GM21717 (cell line): ENCODE results near the gene ANLN.

Experiments used
- ATAC-seq: cut with Tn5 transposase; IDR thresholded peaks from one replicate; pipeline ENCODE4 v1.9.1; 2021; ENCODE audit warnings: mild to moderate bottlenecking, moderate library complexity; ENCODE audit not compliant: unreplicated experiment

The ANLN gene, protein sequence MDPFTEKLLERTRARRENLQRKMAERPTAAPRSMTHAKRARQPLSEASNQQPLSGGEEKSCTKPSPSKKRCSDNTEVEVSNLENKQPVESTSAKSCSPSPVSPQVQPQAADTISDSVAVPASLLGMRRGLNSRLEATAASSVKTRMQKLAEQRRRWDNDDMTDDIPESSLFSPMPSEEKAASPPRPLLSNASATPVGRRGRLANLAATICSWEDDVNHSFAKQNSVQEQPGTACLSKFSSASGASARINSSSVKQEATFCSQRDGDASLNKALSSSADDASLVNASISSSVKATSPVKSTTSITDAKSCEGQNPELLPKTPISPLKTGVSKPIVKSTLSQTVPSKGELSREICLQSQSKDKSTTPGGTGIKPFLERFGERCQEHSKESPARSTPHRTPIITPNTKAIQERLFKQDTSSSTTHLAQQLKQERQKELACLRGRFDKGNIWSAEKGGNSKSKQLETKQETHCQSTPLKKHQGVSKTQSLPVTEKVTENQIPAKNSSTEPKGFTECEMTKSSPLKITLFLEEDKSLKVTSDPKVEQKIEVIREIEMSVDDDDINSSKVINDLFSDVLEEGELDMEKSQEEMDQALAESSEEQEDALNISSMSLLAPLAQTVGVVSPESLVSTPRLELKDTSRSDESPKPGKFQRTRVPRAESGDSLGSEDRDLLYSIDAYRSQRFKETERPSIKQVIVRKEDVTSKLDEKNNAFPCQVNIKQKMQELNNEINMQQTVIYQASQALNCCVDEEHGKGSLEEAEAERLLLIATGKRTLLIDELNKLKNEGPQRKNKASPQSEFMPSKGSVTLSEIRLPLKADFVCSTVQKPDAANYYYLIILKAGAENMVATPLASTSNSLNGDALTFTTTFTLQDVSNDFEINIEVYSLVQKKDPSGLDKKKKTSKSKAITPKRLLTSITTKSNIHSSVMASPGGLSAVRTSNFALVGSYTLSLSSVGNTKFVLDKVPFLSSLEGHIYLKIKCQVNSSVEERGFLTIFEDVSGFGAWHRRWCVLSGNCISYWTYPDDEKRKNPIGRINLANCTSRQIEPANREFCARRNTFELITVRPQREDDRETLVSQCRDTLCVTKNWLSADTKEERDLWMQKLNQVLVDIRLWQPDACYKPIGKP

DNA sequence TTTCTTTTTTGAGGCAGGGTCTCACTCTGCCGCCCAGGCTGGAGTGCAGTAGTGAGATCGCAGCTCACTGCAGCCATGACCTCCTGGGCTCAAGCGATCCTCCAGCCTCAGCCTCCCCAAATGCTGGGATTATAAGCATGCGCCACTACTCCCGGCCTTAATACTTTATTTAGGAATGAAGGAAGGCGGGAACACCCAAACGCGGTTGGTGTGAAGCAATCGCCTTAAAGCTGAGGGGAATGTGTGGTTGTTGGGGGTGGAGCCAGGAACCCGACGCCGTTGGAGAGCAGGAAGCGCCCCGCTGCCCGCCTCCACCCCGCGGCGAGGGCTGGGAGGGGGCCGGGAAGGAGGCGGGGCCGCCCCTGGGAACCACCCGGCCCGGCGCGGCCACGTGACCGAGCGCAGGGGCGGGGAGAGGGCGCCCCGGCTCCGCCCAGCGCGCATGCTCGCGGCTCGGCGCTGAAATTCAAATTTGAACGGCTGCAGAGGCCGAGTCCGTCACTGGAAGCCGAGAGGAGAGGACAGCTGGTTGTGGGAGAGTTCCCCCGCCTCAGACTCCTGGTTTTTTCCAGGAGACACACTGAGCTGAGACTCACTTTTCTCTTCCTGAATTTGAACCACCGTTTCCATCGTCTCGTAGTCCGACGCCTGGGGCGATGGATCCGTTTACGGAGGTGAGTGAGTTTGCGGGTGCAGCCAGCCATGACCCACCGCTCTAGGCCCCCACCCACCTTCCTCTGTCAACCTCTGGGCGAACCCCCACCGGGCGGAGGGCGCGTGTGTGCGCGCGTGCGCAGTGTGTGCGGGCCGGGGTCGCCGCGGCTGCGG is at the start of gene ANLN:
TSS of gene ANLN (plus strand) at position 492 of the 828 bp plus-strand sequence. CDS start at position 657, 165 bp downstream.
- ATAC-seq, result peak; percentile 81

DNA sequence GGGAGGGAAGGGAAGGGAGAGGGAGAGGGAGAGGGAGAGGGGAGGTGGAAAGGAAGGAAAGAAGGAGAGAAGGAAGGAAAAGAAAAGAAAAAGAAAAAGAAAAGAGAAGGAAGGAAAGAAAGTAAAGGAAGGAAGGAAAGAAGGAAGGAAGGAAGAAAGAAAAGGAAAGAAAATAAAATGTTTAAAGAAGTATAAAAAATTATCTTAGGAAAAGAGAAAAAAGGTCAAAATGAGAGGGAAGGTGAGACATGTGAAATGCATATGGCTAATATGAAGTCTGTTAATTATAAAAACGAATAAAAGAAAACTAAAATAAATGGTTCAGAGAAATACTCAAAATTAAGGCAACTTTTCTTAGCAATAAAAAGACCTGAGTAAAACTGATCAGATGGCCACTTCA is 46.1 kb upstream of the ANLN start:
- no peak for ATAC-seq

DNA sequence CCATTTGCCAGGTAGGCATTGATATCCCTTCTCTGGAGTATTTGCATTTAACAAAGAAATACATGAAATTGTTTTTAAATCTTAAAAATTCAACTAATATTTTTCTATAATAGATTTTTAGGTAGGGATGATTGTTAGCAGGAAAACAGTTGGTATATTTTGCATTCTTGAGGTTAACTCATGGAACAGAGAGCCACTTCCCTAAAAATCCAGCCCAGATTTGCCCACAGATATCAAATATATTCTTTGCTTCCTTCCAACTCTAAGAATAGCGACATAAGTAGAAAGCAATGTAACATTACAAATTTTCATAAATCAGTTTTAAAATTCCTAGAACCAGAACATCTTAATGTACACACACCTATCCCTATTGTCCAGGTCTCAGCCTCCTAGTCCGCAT is 45.0 kb upstream of the ANLN start:
- ATAC-seq, result no peak

DNA sequence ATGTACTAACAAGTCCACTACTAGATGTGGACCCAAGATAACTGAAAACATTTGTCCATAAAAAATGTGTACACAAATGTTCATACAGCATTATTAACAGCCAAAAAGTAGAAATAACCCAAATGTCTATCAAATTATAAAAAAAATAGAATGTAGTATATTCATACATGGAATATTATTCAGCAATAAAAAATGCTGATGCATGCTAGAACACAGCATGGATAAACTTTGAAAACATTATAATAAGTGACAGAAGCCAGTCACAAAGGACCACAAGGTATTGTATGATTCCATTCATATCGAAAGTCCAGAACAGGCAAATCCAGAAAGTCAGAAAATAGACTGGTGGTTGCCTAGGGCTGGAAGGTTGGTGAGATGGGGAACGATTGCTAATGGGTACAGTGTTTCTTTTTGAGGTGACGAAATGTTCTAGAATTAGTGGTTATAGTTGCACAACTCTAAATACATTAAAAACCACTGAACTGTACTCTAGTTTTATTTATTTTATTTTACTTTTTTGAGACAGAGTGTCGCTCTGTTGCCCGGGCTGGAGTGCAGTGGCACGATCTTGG is 43.3 kb upstream of the ANLN start:
- ATAC-seq, result peak; percentile 50

DNA sequence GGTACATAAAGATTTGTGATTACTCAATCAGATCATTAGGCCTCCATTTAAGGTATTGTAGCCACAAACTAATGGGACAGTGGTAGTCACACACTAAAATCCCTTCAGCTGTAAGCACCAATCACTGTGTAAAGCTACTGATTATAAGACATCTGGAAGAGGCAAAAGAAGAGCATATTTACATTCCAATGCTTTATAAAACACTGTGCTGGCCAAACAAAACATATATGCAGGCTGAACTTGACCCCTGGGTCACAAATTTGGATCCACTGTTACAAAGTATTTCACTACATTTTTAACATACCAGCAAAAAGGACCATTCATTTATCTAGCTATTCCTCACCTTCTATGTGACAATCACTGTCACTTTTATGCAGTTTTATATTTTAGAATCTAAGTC is 41.4 kb upstream of the ANLN start:
- no peak for ATAC-seq

DNA sequence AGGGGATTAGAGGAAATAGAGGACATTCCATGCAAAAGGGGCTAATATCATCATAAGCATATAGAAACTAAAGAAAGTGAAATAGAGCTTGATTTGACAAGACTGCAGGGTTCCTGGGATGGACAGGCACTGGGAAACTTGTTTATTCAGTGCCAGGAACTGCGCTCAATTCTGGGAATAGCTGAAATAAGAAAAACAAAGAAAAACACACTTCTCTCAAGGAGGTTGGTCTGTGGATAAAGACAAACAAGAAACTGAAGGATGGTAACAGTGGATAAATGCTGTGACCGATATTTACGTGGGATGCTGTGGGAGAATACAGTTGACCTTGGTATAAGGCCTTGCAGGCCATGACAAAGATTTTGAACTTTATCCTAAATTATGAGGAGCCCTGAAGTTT is 40.9 kb upstream of the ANLN start:
- ATAC-seq, result no peak

DNA sequence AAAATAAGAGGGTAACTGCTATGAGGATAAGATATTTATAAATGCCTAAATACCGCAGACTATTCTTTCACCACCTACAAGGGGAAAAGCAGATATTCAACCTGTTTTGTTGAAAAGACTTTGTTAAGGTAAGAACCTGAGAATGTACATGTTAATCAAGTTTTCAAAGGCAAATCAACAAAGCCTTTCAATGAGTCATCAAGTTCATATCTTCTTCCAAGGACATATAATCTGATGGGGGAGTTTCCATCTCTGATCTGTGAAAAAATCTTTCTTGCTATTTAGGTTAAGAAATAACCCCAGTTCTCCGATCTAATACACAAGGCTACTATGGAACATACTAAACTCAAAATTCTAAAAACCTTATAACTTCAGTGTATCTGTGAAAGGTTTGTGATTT is 40.0 kb upstream of the ANLN start:
- no peak for ATAC-seq

DNA sequence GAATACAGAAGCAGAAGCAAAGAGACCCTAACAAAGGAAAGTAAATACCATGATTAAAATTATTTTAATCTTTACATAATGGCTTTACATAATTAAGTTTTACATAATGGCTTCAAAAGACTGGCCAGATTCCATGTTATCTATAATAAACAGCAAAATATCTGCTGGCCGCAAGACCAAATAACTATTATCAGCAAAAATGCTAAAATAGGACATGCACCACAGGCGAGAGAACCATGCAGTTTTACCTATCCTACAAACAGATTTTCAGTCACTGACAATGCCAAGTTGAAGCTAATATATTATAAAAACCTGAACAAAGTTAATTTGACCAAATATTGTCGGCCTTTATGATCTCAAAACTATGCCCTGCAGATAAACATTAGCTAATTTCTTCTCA is 34.2 kb upstream of the ANLN start:
- no peak for ATAC-seq

DNA sequence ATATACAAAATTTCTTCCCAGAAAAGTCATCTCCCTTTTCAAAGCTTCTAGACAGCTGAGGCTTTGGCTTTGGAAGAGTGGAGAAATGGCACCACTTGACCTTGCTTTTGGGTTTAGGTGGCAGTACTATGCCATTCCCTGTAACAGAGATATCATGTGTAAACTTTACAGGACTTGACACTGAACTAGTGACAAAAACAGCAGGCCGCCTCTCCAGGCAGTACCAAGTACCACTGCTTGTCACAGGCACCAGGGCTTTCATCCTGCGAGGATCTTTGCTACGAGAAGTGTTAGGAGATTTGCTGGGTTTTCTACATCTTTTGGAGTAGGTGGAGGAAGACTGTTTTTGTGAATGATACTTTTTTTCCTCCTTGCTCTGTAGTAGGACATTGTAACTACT is 32.6 kb upstream of the ANLN start:
- no peak for ATAC-seq

DNA sequence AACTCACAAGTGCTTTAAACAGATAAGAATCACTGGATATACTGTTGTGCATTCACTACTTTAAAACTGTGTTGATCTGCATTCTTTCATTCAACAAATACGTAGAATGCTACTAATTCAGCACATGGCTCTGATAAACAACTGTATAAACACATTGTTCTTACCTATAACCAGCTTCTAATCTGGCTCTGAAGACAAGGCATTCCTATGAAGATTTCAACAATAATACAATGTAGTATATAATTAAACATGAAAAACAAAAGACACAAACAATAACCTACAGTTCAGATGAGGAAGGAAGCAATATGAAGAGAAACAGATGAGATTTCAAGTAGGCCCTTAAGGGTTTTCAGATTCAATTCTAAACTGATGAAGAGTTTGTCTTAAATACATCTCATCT is 31.1 kb upstream of the ANLN start:
- no peak for ATAC-seq

DNA sequence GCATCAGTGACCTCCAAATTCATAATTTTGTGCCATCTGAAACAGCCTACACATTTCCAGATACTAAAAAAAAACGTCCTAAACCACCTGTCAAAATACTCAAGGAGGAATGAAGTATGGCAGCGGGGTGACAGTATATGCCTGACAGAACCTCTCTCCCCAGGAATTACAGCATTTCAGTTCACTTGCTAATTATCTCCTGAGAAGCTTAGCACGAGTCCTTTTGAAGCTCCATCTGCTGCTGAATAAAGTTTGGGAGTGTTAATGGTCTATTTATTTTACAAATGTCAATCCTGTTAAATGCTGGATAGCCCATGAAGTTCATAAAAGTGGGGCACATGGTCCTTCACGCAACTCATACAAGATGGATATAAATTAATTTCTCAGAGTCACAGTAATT is 29.4 kb upstream of the ANLN start:
- ATAC-seq, result no peak

DNA sequence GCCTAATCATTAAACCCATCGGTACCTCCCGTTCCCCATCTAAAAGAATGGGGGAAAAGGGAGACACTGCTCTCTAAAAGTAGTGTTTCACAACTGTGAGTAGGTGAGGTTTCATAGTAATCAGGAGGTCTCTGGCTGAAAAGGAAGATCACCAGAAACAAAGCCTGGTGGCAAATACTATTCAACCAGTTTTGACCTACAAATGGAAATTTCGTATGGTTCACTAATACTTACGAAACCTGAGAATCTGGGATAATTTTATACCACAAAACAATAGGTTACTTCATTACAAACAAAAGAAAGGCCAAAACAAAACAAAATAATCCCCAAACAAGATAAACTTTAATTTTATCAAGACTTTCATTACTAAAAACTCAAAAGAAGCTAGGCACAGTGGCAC is 28.4 kb upstream of the ANLN start:
- ATAC-seq, result no peak

DNA sequence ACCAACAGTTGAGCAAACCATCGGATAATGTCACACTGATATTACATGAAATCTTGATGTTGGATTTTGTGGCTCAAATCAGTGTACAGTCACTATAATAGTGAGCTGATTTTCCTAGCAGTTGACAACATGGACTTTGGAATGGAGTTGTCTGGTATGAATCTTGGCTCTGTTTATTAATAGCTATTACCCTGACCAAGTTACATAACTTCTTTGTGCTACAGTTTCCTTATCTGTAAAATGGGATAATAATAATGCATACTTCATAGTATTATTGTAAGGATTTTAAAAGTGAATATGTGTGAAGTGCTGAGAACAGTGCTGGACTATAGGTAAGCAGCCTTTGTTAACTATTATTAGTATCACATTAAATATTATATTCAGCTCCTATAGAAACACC is 26.1 kb upstream of the ANLN start:
- no peak for ATAC-seq

DNA sequence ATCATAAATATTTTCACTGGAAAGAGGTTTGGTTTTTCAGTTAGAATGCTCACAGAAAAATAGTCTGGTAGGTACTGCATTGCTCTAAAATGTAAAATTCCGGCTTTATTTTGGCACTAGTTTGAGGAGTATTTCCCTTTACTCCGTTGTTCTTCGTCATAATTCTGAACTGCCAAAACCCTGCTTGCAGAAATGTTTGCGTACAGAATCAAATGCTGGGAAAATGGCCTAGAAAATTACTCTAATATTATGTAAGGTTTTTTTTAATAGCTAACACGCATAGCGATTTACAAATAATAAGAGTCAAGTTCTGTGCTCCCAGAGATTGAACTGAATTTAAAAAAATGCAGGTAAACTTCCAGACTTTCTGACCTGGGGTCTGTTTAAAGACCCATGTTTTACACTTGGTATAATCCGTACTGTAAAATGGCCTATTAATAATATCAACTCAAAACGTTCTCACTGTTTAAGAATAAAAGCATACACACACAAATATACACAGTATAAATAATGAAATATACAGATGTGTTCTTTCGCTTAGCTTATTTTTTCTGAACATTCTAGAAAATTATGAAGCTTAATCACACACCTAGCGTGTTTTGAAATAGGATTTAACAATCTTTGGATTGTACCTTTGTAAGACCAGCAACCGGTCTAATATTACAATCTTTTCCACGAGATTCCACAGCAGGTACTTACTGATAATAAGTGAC is 23.5 kb upstream of the ANLN start:
- ATAC-seq, result no peak

DNA sequence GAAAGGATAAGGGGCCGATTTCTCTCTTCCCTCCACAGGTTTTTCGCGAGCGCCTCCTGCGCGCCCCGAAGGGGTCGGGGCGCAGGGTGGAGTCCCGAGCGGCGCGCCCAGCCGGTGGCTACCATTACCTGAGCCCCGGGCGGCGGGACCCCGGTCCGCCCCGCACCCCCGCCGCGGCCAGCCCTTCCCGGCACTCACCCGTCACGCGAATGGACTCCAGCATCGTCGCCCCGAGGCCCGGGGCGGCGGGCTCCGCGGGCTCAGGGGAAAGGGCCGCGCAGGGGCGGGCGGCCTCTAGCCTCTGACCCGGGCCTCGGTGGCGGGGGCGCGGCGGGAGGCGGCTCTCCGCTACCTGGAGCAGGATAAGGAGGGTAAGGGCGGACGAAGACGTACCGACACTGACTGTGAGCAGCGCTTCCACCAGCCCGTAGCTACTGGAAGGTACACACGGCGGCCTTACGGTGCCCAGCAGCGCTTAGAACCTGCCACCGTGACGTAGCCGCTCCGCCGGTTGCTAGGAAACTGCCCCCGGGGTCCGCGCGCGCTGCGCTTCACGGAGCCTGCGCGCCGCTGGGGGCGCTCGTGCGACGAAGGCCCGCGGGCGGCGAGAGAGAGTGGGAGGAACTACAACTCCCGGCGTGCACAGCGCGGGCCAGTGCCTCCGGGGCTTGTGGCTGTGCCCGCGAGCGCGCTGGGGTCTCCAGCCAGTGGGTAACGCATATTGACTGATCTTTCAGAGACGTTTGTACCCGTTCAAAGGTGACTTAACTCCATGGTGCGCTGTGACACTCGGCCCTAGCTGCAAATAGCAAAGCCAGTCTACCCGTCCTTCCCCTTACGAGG is 22.7 kb upstream of the ANLN start:
- peak; percentile 98 for ATAC-seq

DNA sequence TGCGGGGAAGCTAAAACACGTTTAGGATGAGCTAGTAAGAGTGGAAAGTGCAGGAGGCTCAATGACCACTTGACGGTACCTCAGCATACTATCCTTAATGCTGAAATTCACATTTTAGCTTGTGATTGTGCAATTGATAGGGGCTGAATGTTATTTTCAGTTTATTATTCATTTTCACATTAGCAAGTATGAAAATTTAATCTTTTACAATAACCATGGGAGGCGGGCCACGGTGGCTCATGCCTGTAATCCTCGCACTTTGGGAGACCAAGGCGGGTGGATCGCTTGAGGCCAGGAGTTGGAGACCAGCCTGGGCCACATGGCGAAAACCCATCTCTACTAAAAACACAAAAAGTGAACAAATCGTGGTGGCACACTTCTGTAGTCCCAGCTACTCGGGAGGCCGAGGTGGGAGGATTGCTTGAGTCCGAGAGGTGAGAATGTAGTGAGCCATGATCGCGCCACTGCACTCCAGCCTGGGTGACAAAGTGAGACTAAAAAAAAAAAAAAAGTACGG is 22.0 kb upstream of the ANLN start:
- peak; percentile 42 for ATAC-seq

DNA sequence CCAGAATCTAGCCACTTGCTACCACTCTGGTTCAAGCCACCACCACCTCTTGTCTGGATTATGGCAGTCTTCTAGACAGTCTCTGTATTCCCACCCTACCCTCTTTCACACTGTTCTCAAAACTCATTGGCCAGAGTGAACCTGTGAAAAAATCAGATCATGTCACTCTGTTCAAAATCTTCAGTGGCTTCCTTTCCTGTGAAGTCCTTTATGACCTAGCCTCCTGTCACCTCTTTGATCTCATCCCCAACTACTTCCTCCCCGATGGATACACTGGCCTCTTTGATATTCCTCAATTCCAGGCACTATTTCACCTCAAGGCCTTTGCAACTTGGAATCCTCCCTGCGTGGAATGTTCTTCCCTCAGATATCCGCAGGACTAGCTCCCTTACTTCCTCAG is 21.2 kb upstream of the ANLN start:
- no peak for ATAC-seq

DNA sequence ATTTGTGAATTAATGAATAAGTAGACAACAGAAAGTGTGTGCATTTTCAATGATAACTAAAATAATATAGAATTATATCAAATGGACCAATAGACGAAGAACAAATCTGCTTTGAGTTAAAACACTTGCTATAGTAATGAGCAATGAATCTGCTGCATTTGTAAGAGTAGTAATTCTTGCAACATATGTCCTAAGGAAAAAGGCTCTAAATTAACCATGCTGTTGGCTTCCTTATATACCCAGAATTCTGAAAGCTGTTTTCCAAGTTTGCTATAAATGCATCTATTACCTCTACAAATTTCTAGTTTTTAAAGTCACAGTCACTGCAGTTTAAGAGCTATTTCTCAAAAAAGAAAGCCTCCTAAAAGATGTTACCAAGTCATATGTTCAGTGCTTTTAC is 20.5 kb upstream of the ANLN start:
- ATAC-seq, result no peak

DNA sequence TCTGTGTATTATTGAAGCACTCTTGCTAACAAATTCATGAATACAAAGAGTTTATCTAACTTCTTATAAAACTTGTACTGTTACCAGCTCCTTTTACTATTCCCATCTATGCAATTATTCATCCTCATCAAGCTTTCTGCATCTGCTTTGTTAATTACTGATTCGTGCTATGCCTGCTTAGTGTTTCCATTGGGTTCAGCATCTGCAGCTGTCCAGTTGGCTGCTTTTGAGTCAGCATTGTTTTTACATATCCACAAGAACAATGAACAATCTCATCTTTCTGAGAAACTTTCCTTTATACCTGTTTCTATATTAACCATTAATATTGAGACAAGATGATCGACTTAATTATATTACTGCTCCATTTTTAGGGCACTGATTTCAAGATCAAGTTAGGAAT is 19.6 kb upstream of the ANLN start:
- no peak for ATAC-seq
